Ectodermal cell (in vitro differentiated cells): ENCODE results near the gene SOHLH1.
"Not testable (repeated sequence)": the region's sequence is repeated elsewhere in the genome, so short reads cannot be mapped to it uniquely, and the experiment has no call there.

Source experiments
- H3K27ac ChIP-seq: 2 replicates; pipeline ENCODE4 v1.7.0; 2013; ENCODE audit warnings: mild to moderate bottlenecking, low read depth, low read length; ENCODE audit not compliant: insufficient read depth, poor library complexity, severe bottlenecking
- H3K27me3 ChIP-seq: 2 replicates; pipeline ENCODE4 v1.7.0; 2013; ENCODE audit warnings: mild to moderate bottlenecking, low read length; ENCODE audit not compliant: insufficient read depth, control insufficient read depth, poor library complexity, severe bottlenecking
- H3K36me3 ChIP-seq: one replicate; pipeline ENCODE4 v1.7.0; 2013; ENCODE audit warnings: low read length; ENCODE audit not compliant: control insufficient read depth, insufficient read depth
- H3K4me1 ChIP-seq: one replicate; pipeline ENCODE4 v1.7.0; 2013; ENCODE audit warnings: low read length; ENCODE audit not compliant: control insufficient read depth, insufficient read depth
- H3K4me3 ChIP-seq: 2 replicates; pipeline ENCODE4 v1.7.0; 2013; ENCODE audit warnings: low read depth, low read length, control low read depth; ENCODE audit not compliant: insufficient read depth
- H3K9me3 ChIP-seq: 2 replicates; pipeline ENCODE4 v1.7.0; 2013; ENCODE audit warnings: mild to moderate bottlenecking, low read length, moderate library complexity; ENCODE audit not compliant: control insufficient read depth
- WGBS, 2 experiments: methylation state at CpG; one replicate each; pipeline ENCODE4 v1.1.7; 2013; ENCODE audit warnings: missing lambda C conversion rate in 2 of 2; 5-methylcytosine and 5-hydroxymethylcytosine counted together

The SOHLH1 gene

DNA sequence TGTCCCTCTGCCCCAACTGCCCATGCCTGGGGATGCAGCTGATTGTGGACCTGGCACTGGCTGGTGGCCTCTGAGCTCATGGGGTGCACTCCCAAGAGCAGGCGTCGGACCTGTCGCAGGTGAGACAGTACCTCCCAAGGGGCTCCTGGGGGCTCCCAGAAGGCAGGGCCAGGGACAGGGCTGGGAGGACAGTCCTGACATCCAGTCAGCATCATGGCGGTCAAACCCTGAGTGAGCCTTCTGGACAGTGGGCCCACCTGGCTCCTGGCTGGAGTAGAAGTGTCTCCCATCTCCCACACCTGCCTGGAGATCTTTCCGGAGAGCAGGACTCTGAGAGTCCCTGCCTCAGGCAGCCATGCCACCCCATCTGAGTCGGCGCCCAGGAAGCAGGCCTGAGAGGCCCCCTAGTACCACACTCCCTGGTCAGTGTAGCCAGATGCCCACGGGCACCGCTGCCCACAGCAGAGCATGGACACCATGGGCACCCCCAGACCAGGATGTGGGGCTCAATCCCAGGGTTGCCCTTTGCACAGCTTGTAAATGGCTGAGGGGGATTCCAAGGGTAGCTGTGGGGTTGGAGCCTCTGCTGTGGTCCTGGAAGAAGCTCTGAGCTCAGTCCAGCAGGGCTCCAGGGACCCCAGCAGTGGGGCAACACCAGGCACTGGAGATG lies 29.5 kb downstream of the SOHLH1 start:
- Histone ChIP-seq H3K4me3 (no peak overlapping the region), H3K27me3 (no peaks in the 10 kb centered on the region), H3K27ac (no peak overlapping the region), H3K4me1 (no peaks in the 10 kb centered on the region), H3K9me3 (no peaks in the 10 kb centered on the region), H3K36me3 (no peaks in the 10 kb centered on the region)
- 96% methylated on average over 9 of the region's 9 CpGs for WGBS, 2 experiments

DNA sequence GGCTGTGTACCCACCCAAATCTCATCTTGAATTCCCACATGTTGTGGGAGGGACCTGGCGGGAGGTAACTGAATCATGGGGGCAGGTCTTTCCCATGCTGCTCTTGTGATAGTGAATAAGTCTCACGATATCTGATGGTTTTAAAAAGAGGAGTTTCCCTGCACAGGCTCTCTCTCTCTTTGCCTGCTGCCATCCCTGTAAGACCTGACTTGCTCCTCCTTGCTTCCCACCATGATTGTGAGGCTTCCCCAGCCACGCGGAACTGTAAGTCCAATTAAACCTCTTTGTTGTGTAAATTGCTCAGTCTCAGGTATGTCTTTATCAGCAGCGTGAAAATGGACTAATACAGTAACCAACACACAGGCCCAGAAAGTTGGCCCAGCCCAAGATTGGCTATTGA lies 30.3 kb downstream of the SOHLH1 start:
- not testable (repeated sequence) for H3K4me1 ChIP-seq, H3K9me3 ChIP-seq, H3K27ac ChIP-seq, H3K27me3 ChIP-seq, H3K36me3 ChIP-seq, H3K4me3 ChIP-seq
- 85 to 92% methylated on average over 5 of the region's 5 CpGs for WGBS, 2 experiments

- WGBS, 2 experiments: 93% methylated on average over 9 of the region's 9 CpGs
- H3K27me3 ChIP-seq: no peaks in the 10 kb centered on the region
- peaks cover 6% of the 10 kb centered on the region for H3K4me1 ChIP-seq
- no peak overlapping the region for H3K4me3 ChIP-seq
- H3K9me3 ChIP-seq: no peaks in the 10 kb centered on the region
- no peaks in the 10 kb centered on the region for H3K36me3 ChIP-seq
- H3K27ac ChIP-seq: no peak overlapping the region
Observed at GRCh38 chr9:135667463-135668001, 31.7 kb downstream of the SOHLH1 start.

GRCh38 chr9:135666534-135667462 lies 32.5 kb downstream of the SOHLH1 start:
- 91 to 93% methylated on average over 28 to 29 of the region's 29 CpGs for WGBS, 2 experiments

DNA sequence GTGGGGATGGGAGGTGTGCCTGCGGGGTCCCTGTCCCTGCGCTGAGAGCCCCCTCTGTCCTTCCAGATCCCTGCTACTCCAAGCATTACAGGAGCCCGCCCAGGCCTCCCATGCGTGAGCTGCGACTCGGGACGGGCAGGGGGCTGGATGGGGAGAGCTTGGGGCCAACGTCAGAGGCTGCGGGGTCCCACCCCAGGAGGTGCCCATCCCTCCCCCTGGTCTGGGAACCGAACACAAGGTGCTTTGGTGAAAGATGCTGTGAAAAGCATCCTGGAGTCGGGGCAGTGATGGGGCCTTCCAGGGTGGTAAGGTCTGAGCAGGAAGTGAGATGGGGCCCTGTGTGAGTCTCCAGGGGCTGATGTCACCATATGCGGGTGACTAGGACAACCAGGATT lies 33.5 kb downstream of the SOHLH1 start:
- peaks cover 16% of the 10 kb centered on the region for H3K4me1 ChIP-seq
- 94 to 95% methylated on average over 12 of the region's 12 CpGs for WGBS, 2 experiments
- H3K27ac ChIP-seq: no peak overlapping the region
- H3K4me3 ChIP-seq: no peak overlapping the region
- no peaks in the 10 kb centered on the region for H3K9me3 ChIP-seq
- no peaks in the 10 kb centered on the region for H3K27me3 ChIP-seq
- H3K36me3 ChIP-seq: no peaks in the 10 kb centered on the region

More at GRCh38 chr9:135666534-135667462, 32.5 kb downstream of the SOHLH1 start:
- Histone ChIP-seq H3K36me3 (no peaks in the 10 kb centered on the region), H3K4me3 (no peak overlapping the region), H3K27me3 (no peaks in the 10 kb centered on the region), H3K27ac (no peak overlapping the region), H3K4me1 (peaks cover 14% of the 10 kb centered on the region), H3K9me3 (no peaks in the 10 kb centered on the region)

DNA sequence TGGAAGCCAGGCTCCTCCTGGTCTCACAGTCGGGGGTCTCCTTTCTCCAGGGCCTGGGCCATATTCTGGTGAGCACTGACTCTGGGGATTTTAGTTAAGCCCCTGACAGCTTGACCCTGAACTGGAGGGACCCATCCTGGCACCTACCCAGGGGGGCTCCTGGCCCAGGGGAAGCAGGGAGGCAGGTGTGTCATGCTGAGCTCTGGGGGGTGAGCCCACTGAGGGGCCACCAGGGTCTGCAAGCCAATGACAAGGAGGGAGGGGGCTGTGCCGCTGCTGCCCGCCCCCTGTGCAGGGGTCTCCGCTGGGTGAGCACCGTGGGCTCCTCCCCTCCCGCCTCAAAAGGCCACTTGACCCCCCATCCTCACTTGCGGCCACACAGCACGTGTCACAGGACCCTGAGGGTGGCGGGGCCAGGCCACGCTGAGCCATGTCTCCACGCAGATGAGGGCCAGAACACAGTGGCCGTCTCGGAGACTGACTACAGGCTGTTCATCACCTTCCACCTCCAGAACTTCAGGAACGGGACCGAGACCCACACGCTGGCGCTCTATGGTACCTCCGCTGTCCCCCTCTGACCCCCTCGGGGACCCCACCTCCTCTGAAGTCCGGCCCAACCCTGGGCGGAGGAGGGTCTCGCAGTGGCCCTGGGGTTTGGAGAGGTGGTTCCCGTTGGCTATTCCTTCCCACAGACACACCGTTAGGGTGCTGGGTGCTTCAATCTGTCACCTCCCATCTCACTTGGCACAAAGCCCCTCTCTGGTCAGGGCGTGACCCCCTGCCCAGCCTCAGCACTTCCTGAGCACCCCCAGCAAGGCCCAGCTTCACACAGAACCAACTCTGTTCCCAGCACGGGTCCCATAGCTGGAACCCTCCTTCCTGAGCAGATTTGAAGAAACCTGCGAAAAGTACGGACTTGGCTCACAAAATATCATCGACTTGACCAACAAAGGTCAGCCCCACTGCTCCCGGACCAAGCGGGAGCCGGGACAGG lies 34.2 kb downstream of the SOHLH1 start:
- Histone ChIP-seq H3K27ac (no peak overlapping the region), H3K4me3 (no peak overlapping the region), H3K9me3 (no peaks in the 10 kb centered on the region), H3K4me1 (peaks cover 16% of the 10 kb centered on the region), H3K36me3 (no peaks in the 10 kb centered on the region), H3K27me3 (no peaks in the 10 kb centered on the region)
- 91 to 92% methylated on average over 32 of the region's 32 CpGs for WGBS, 2 experiments

DNA sequence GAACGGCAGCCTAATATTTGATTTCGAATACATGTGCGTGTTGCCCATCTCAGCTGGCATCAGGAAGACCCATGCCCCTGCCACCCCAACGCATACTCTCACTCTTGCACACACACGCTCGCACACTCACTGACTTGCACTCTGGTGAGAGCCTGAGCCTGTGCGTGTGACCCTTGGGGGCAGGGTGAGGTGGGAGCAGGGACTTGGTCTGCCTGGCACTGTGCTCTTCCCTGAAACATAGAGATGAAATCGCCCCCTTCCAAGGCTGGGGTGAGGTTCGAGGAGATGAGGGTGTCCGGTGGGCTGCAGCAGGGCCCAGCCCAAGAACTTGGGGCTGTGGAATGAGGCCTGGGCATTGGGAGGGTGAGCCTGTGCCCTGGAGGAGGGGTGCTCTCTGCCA lies 35.0 kb downstream of the SOHLH1 start:
- Histone ChIP-seq H3K27me3 (no peaks in the 10 kb centered on the region), H3K27ac (no peak overlapping the region), H3K4me1 (peaks cover 16% of the 10 kb centered on the region), H3K4me3 (no peak overlapping the region), H3K9me3 (no peaks in the 10 kb centered on the region), H3K36me3 (no peaks in the 10 kb centered on the region)
- WGBS, 2 experiments: 94 to 96% methylated on average over 10 of the region's 10 CpGs

DNA sequence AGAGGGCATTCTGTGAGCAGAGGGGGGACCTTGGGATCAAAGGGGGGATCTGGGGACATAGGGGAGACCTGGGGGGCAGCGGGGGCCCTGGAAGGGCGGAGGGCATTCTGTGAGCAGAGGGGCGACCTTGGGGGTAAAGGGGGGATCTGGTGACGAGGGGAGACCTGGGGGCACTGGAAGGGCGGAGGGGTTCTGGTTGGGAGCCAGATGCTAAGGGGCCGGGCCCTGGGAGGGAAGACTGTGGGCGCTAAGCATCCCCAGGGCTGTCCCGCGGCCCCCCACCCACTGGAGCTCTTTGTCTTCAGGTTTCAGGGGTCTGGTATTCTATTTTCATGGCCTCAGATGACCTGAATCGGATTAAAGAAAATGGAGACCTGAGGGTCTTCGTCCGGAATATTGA lies 35.4 kb downstream of the SOHLH1 start:
- peaks cover 16% of the 10 kb centered on the region for H3K4me1 ChIP-seq
- H3K27me3 ChIP-seq: no peaks in the 10 kb centered on the region
- WGBS, 2 experiments: 94 to 96% methylated on average over 12 of the region's 12 CpGs
- no peak overlapping the region for H3K4me3 ChIP-seq
- no peaks in the 10 kb centered on the region for H3K36me3 ChIP-seq
- H3K9me3 ChIP-seq: no peaks in the 10 kb centered on the region
- H3K27ac ChIP-seq: no peak overlapping the region

GRCh38 chr9:135663451-135663770 lies 35.9 kb downstream of the SOHLH1 start:
- Histone ChIP-seq H3K9me3 (no peaks in the 10 kb centered on the region), H3K4me1 (peaks cover 16% of the 10 kb centered on the region), H3K27ac (no peak overlapping the region), H3K36me3 (no peaks in the 10 kb centered on the region), H3K27me3 (no peaks in the 10 kb centered on the region), H3K4me3 (no peak overlapping the region)
- WGBS, 2 experiments: 86 to 90% methylated on average over 3 of the region's 3 CpGs
